Mammary epithelial cell (primary cell): ENCODE measurements around the gene ATRIP.

Experiments
- EZH2 ChIP-seq: IDR thresholded peaks from 2 replicates; pipeline ENCODE4 v1.6.1; 2012; ENCODE audit warnings: low read length, inconsistent platforms, borderline replicate concordance
- TF ChIP-seq, protein P1 (sequence below), 2 donors: IDR thresholded peaks in 1 of 2; conservative IDR thresholded peaks in 1 of 2; 2 replicates each; pipeline ENCODE4 v1.5.1; 2011 to 2012; ENCODE audit warnings: inconsistent platforms in 2 of 2, low read length in 2 of 2, mild to moderate bottlenecking in 2 of 2, control low read depth in 1 of 2, low read depth in 1 of 2; ENCODE audit not compliant: insufficient read depth in 1 of 2; ENCODE audit errors: extremely low read depth in 1 of 2

DNA sequence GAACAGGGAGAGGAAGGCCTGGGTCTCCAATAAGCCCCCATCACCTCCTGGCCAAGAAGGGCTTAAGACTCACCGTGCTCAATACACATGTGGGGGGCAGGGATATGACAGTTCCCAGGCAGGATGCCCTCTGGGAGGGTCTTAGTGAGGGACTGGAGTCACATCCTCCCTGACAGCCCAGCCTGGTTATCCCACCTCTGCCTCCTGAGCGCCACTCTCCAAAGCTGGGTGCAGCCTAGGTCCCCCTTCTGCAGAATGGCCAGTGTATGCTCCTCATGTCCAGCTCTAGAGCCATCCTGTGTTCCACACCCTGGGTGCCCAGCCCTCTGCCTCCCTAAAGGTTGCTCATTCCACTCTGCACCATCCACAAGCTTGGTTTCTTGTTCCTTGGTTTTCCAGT lies 58.6 kb downstream of the ATRIP start:
- TF ChIP-seq, protein P1, sequence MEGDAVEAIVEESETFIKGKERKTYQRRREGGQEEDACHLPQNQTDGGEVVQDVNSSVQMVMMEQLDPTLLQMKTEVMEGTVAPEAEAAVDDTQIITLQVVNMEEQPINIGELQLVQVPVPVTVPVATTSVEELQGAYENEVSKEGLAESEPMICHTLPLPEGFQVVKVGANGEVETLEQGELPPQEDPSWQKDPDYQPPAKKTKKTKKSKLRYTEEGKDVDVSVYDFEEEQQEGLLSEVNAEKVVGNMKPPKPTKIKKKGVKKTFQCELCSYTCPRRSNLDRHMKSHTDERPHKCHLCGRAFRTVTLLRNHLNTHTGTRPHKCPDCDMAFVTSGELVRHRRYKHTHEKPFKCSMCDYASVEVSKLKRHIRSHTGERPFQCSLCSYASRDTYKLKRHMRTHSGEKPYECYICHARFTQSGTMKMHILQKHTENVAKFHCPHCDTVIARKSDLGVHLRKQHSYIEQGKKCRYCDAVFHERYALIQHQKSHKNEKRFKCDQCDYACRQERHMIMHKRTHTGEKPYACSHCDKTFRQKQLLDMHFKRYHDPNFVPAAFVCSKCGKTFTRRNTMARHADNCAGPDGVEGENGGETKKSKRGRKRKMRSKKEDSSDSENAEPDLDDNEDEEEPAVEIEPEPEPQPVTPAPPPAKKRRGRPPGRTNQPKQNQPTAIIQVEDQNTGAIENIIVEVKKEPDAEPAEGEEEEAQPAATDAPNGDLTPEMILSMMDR (conservative IDR thresholded peaks at IDR 0.05 in 1 of 2, IDR thresholded peaks at IDR 0.05 in 1 of 2; ENCODE audit: extremely low read depth in 1 of 2, insufficient read depth in 1 of 2, low read depth in 1 of 2, low read length in 2 of 2) = no peak
- TF ChIP-seq EZH2 = no peak
